DMS79 (cell line): Measurements from ENCODE around the gene DYRK1A.

ENCODE experiments used
- DNase-seq: peaks from one replicate; lab custom pipeline; 2025; lab: John Stamatoyannopoulos, UW

DYRK1A gene

GRCh38 chr21:37419228-37419906 lies 52.8 kb downstream of the DYRK1A start:
- DNase-seq, result no peak

GRCh38 chr21:37421306-37421705 lies 54.7 kb downstream of the DYRK1A start:
- no peak for DNase-seq

- no peak for DNase-seq
Measured at GRCh38 chr21:37422382-37422781, 55.8 kb downstream of the DYRK1A start.

- DNase-seq, result no peak
Measured at GRCh38 chr21:37423103-37423502, 56.5 kb downstream of the DYRK1A start.

GRCh38 chr21:37424396-37424795 lies 57.8 kb downstream of the DYRK1A start:
- no peak for DNase-seq

- DNase-seq, result no peak
Measured at GRCh38 chr21:37425001-37425400, 58.4 kb downstream of the DYRK1A start.

GRCh38 chr21:37425684-37426083 lies 59.1 kb downstream of the DYRK1A start:
- no peak for DNase-seq

- no peak for DNase-seq
Measured at GRCh38 chr21:37427221-37427620, 60.6 kb downstream of the DYRK1A start.

- DNase-seq, result no peak
Measured at GRCh38 chr21:37429356-37429755, 62.8 kb downstream of the DYRK1A start.

GRCh38 chr21:37430184-37430821 lies 63.7 kb downstream of the DYRK1A start:
- no peak for DNase-seq

GRCh38 chr21:37431243-37431642 lies 64.7 kb downstream of the DYRK1A start:
- DNase-seq, result no peak

- no peak for DNase-seq
Measured at GRCh38 chr21:37432710-37433455, 66.3 kb downstream of the DYRK1A start.

GRCh38 chr21:37433456-37433840 lies 66.9 kb downstream of the DYRK1A start:
- DNase-seq, result no peak

- no peak for DNase-seq
Measured at GRCh38 chr21:37435120-37435519, 68.5 kb downstream of the DYRK1A start.

GRCh38 chr21:37435711-37436110 lies 69.1 kb downstream of the DYRK1A start:
- DNase-seq, result no peak

GRCh38 chr21:37436174-37436573 lies 69.6 kb downstream of the DYRK1A start:
- DNase-seq, result no peak

- no peak for DNase-seq
Measured at GRCh38 chr21:37437376-37438080, 71.0 kb downstream of the DYRK1A start.

GRCh38 chr21:37443683-37444082 lies 77.1 kb downstream of the DYRK1A start:
- no peak for DNase-seq

- DNase-seq, result no peak
Measured at GRCh38 chr21:37445228-37445627, 78.7 kb downstream of the DYRK1A start.

- DNase-seq, result no peak
Measured at GRCh38 chr21:37446552-37446951, 80.0 kb downstream of the DYRK1A start.

- no peak for DNase-seq
Measured at GRCh38 chr21:37447288-37447936, 80.8 kb downstream of the DYRK1A start.

GRCh38 chr21:37449302-37449937 lies 82.8 kb downstream of the DYRK1A start:
- no peak for DNase-seq
